OCI-LY1 (cell line): ENCODE data around the gene APLP2.
"Not testable (repeated sequence)": the region's sequence is repeated elsewhere in the genome, so short reads cannot be mapped to it uniquely, and the experiment has no call there.

Experiments used
- H2AFZ ChIP-seq: fragments of 200-600 bp; sonication (generic), shearing (Covaris generic); 2 replicates; pipeline ENCODE4 v1.6.0; 2014; ENCODE audit warnings: antibody characterized with exemption, mild to moderate bottlenecking, low read length
- H3F3A ChIP-seq: fragments of 200-600 bp; sonication (generic), shearing (Covaris generic); 2 replicates; pipeline ENCODE4 v1.6.0; 2014; ENCODE audit warnings: mild to moderate bottlenecking, antibody characterized with exemption, low read length, moderate library complexity; ENCODE audit not compliant: insufficient read depth
- H3K27ac ChIP-seq: fragments of 200-600 bp; sonication (generic); 2 replicates; pipeline ENCODE4 v1.5.1; 2014; ENCODE audit warnings: low read length, mixed run types, mild to moderate bottlenecking, low read depth; ENCODE audit not compliant: poor library complexity, severe bottlenecking
- H3K27me3 ChIP-seq: fragments of 200-600 bp; sonication (generic); 2 replicates; pipeline ENCODE4 v1.6.0; 2014; ENCODE audit warnings: antibody characterized with exemption, mild to moderate bottlenecking, low read length, moderate library complexity; ENCODE audit not compliant: insufficient read depth
- H3K36me3 ChIP-seq: fragments of 200-600 bp; sonication (generic); 2 replicates; pipeline ENCODE4 v1.6.1; 2014; ENCODE audit warnings: mild to moderate bottlenecking, antibody characterized with exemption, low read length, moderate library complexity, mixed read lengths; ENCODE audit not compliant: insufficient read depth
- H3K4me1 ChIP-seq: fragments of 200-600 bp; sonication (generic); 2 replicates; pipeline ENCODE4 v1.5.1; 2014; ENCODE audit warnings: mild to moderate bottlenecking, low read length, moderate library complexity; ENCODE audit not compliant: insufficient read depth, severe bottlenecking
- H3K4me2 ChIP-seq: fragments of 200-600 bp; sonication (generic), shearing (Covaris generic); 2 replicates; pipeline ENCODE4 v1.6.1; 2014; ENCODE audit warnings: low read length
- H3K4me3 ChIP-seq: fragments of 200-600 bp; sonication (generic); 2 replicates; pipeline ENCODE4 v1.5.1; 2014; ENCODE audit warnings: low read length, low read depth, mild to moderate bottlenecking, mixed read lengths; ENCODE audit not compliant: poor library complexity, severe bottlenecking
- H3K79me2 ChIP-seq: fragments of 200-600 bp; shearing (Covaris generic); 2 replicates; pipeline ENCODE4 v1.6.1; 2016; ENCODE audit warnings: mixed run types, low read length, mixed read lengths; ENCODE audit not compliant: insufficient read depth
- H3K9ac ChIP-seq: fragments of 200-600 bp; sonication (generic), shearing (Covaris generic); 2 replicates; pipeline ENCODE4 v1.6.1; 2014; ENCODE audit warnings: mild to moderate bottlenecking, low read length, mixed read lengths
- H3K9me2 ChIP-seq: fragments of 200-600 bp; sonication (generic), shearing (Covaris generic); 2 replicates; pipeline ENCODE4 v1.6.1; 2014; ENCODE audit warnings: low read depth, mild to moderate bottlenecking, low read length, mixed read lengths
- H3K9me3 ChIP-seq: fragments of 200-600 bp; shearing (Covaris generic); 2 replicates; pipeline ENCODE4 v1.6.1; 2014; ENCODE audit warnings: low read length, mixed read lengths
- H4K20me1 ChIP-seq: fragments of 200-600 bp; sonication (generic), shearing (Covaris generic); 2 replicates; pipeline ENCODE4 v1.6.0; 2016; ENCODE audit warnings: mild to moderate bottlenecking, low read length; ENCODE audit not compliant: insufficient read depth
- CTCF ChIP-seq: fragments of 200-600 bp; sonication (generic), shearing (Covaris generic); IDR thresholded peaks from 2 replicates; pipeline ENCODE4 v1.5.1; 2017; ENCODE audit warnings: mild to moderate bottlenecking, antibody characterized with exemption, low read length, moderate library complexity, mixed read lengths
- EZH2 ChIP-seq: fragments of 200-600 bp; sonication (generic), shearing (Covaris generic); IDR thresholded peaks from 2 replicates; pipeline ENCODE4 v1.8.0; 2017; ENCODE audit warnings: borderline replicate concordance, mixed run types, mild to moderate bottlenecking, antibody characterized with exemption, low read length, moderate library complexity, mixed read lengths

Gene APLP2

GRCh38 chr11:130106381-130106780, 36.7 kb downstream of the APLP2 start:
- Histone ChIP-seq H4K20me1 (no peaks in the 10 kb centered on the region), H3F3A (no peaks in the 10 kb centered on the region), H3K27ac (no peak overlapping the region), H3K9me3 (no peaks in the 10 kb centered on the region), H3K9me2 (no peaks in the 10 kb centered on the region), H3K4me1 (no peaks in the 10 kb centered on the region), H3K9ac (no peak overlapping the region), H3K79me2 (peaks cover 49% of the 10 kb centered on the region), H3K4me2 (no peak overlapping the region), H3K4me3 (no peak overlapping the region), H3K36me3 (peaks cover 32% of the 10 kb centered on the region), H3K27me3 (no peaks in the 10 kb centered on the region), H2AFZ (no peak overlapping the region)
- TF ChIP-seq EZH2 (no peak), CTCF (no peak)

GRCh38 chr11:130108671-130109070, 39.0 kb downstream of the APLP2 start:
- not testable (repeated sequence) for H4K20me1 ChIP-seq, H3K9me2 ChIP-seq, H3K27me3 ChIP-seq, H3K4me1 ChIP-seq, H3K9ac ChIP-seq, H3K9me3 ChIP-seq, H2AFZ ChIP-seq, H3K4me2 ChIP-seq, H3F3A ChIP-seq, H3K4me3 ChIP-seq, H3K27ac ChIP-seq
- Histone ChIP-seq H3K36me3 (peaks cover 52% of the 10 kb centered on the region), H3K79me2 (peaks cover 26% of the 10 kb centered on the region)

GRCh38 chr11:130109386-130109785, 39.7 kb downstream of the APLP2 start:
- Histone ChIP-seq H3K79me2 (peaks cover 22% of the 10 kb centered on the region), H3K9me2 (no peaks in the 10 kb centered on the region), H3K27me3 (no peaks in the 10 kb centered on the region), H3F3A (no peaks in the 10 kb centered on the region), H3K4me1 (peaks cover 7% of the 10 kb centered on the region), H4K20me1 (no peaks in the 10 kb centered on the region), H3K9ac (no peak overlapping the region), H3K4me3 (no peak overlapping the region), H3K27ac (no peak overlapping the region), H3K4me2 (no peak overlapping the region), H2AFZ (no peak overlapping the region), H3K9me3 (no peaks in the 10 kb centered on the region), H3K36me3 (peaks cover 58% of the 10 kb centered on the region)
- TF ChIP-seq EZH2 = no peak
- TF ChIP-seq CTCF = no peak

- no peak overlapping the region for H3K4me2 ChIP-seq
- no peaks in the 10 kb centered on the region for H3K9me3 ChIP-seq
- no peaks in the 10 kb centered on the region for H3K9me2 ChIP-seq
- no peaks in the 10 kb centered on the region for H4K20me1 ChIP-seq
- no peak for TF ChIP-seq EZH2
- no peaks in the 10 kb centered on the region for H3F3A ChIP-seq
- peaks cover 61% of the 10 kb centered on the region for H3K36me3 ChIP-seq
- H3K4me3 ChIP-seq = no peak overlapping the region
- H3K79me2 ChIP-seq = peaks cover 11% of the 10 kb centered on the region; the same call in 1 of the 2 replicates
- H3K4me1 ChIP-seq = peaks cover 19% of the 10 kb centered on the region
- no peak overlapping the region for H2AFZ ChIP-seq
- no peaks in the 10 kb centered on the region for H3K27me3 ChIP-seq
- no peak overlapping the region for H3K9ac ChIP-seq
- no peak overlapping the region for H3K27ac ChIP-seq
These were observed 40.8 kb downstream of the APLP2 start for GRCh38 chr11:130110339-130111108.
